ENCODE data around the gene WSCD1.

Gene WSCD1

DNA sequence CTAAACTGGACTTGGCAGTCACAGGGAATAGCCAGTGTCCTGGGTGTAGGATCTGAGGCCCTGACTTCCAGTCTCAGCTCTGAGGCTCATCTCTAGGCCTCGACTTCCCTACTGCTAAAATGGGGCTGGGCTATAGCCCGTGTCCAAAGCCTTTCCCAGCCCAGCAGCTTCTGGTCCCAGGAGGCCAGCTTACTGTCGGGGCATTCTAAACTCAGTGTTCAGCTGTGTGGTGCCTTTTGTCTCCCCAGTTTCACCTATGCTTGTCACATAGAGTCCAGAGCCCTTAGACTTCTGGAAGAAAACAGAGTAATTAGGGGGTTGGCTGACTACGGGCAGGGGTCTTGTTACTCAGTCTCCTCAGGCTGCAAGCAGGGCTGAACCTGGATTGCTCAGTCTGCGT is 94.8 kb downstream of the WSCD1 start:
- Mint-ChIP-seq H3K4me1 (no peaks in the 10 kb centered on the region), H3K27ac (no peak overlapping the region), H3K27me3 (peaks cover 19% of the 10 kb centered on the region), H3K36me3 (no peaks in the 10 kb centered on the region), H3K9me3 (peaks cover under 1% of the 10 kb centered on the region), H3K4me3 (no peak overlapping the region)
- ATAC-seq, result no peak

DNA sequence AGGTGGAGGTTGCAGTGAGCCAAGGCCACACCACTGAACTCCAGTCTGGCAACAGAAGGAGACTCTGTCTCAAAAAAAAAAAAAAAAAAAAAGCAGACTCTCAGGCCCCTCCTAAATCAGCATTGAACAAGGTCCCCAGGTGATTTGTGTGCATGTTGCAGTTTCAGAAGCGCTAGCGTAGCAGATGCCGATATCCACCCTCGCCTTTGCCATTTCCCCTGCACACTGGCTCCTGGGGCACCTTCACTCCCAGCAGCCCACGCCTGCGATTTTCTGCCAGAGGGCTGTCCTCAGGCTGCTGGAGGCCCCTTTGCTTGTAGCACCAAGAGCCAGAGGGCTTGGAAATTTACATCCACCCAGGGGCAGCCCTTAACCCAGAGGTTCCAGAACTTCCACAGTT is 95.6 kb downstream of the WSCD1 start:
- peaks cover 17% of the 10 kb centered on the region for H3K27me3 Mint-ChIP-seq
- H3K36me3 Mint-ChIP-seq, result no peaks in the 10 kb centered on the region
- H3K27ac Mint-ChIP-seq, result no peak overlapping the region
- peaks cover 3% of the 10 kb centered on the region for H3K9me3 Mint-ChIP-seq
- H3K4me1 Mint-ChIP-seq, result no peaks in the 10 kb centered on the region
- H3K4me3 Mint-ChIP-seq, result no peak overlapping the region
- ATAC-seq, result no peak

DNA sequence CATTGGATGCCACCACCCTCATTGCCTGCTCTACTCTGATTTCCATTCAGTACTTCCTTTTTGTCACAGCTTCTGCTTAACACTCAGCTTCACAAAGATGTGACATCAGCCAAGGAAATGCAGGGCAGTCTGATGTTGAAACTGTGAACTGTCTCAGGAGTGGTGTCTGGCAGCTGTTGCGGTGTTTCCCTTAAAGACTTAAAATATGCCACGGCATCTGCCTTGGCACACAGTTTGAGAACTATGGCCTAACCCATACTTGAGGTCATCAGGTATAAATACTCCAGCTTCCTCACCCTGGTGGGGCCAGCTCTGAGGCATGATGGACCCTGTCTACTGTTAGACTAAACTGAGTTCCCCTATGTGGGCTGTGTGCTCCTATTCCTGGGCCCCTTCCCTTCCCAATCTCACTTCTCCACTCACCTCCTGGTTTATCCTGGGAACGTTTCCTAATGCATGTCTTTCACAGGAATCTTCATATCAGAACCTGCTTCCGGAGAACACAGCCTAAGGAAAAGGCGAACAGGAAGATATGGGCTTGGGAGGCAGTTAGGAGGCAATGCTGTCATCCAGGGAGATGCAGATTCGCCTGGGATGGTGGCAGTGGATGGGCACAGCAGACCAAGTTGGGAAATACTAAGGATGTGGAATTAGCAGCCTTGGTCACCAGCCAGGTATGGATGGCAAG is 96.5 kb downstream of the WSCD1 start:
- no peak overlapping the region for H3K27ac Mint-ChIP-seq
- no peaks in the 10 kb centered on the region for H3K36me3 Mint-ChIP-seq
- no peaks in the 10 kb centered on the region for H3K4me1 Mint-ChIP-seq
- H3K9me3 Mint-ChIP-seq, result peaks cover 9% of the 10 kb centered on the region
- H3K4me3 Mint-ChIP-seq, result no peak overlapping the region
- ATAC-seq, result no peak
- H3K27me3 Mint-ChIP-seq, result peaks cover 25% of the 10 kb centered on the region

DNA sequence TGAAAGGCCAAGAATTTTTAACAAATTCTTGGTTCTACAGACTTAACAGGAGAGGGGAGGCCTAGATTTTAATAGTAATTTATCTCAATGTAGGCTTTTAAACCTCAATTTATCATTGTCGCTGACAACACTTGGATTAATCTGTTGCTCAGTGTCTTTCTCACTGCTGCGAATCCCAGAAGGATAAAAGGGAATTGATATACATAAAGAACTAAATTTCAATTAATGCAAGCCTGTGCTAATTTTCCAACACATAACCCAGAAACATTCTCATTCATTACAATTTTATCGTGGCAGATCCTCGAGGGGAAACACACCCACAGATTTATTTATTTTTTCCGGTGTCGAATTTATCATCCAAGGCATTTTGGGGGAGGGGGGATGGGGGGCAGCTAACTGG is 98.1 kb downstream of the WSCD1 start:
- Mint-ChIP-seq H3K27me3 (peaks cover 30% of the 10 kb centered on the region), H3K36me3 (no peaks in the 10 kb centered on the region), H3K4me3 (no peak overlapping the region), H3K9me3 (peaks cover 10% of the 10 kb centered on the region), H3K4me1 (no peaks in the 10 kb centered on the region), H3K27ac (no peak overlapping the region)
- no peak for ATAC-seq

DNA sequence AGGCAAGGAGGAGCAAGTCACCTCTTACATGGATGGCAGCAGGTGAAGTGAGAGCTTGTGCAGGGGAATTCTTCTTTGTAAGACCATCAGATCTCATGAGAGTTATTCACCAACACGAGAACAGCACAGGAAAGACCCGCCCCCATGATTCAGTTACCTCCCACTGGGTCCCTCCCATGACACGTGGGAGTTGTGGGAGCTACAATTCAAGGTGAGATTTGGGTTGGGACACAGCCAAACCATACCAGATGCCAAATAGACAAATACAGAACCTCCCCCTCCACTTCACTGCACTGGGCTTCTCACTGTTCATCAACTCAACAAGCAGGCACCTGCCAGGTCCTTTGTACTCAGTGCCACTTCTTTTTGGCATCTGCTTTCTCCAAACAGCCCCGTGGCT is 100.2 kb downstream of the WSCD1 start:
- Mint-ChIP-seq H3K4me1 (no peaks in the 10 kb centered on the region), H3K4me3 (no peak overlapping the region)

DNA sequence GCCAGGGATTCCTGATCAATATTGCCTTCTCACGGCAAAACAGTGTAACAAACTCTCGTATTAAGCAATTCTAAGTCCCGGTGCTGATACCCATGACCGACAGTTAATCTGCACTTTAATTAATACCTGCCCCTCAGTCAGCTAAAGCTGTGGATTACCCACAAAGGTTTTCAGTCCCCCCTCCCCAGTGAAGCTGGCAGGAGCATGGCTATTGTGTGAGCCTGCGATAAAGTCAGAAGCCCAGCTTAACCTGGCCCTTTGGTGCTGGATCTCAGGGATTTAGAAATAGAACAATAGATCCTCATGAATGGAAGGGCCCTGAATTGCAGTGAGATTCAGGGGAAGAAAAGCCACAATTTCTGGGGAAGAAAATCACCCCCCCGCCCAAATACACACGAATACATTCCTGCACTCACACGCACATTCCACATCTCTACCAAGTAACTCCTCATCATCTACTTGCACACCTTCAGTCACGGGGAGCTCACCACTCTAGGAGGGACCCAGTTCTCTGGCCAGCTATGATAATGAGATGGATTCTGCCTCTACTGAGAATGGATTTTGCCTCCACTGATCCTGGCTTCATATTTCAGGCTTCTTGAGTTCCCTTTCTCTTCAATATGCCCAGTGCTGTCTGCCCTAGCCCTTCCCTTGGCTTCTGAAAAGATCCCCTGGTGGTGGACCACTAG is 102.6 kb downstream of the WSCD1 start:
- Mint-ChIP-seq H3K4me1 (no peaks in the 10 kb centered on the region), H3K27ac (no peak overlapping the region), H3K27me3 (peaks cover 25% of the 10 kb centered on the region), H3K9me3 (peaks cover 10% of the 10 kb centered on the region), H3K36me3 (no peaks in the 10 kb centered on the region), H3K4me3 (no peak overlapping the region)
- ATAC-seq, result no peak

More for the DNA sequence above, 100.2 kb downstream of the WSCD1 start:
- no peak for ATAC-seq
- peaks cover 25% of the 10 kb centered on the region for H3K27me3 Mint-ChIP-seq
- no peaks in the 10 kb centered on the region for H3K36me3 Mint-ChIP-seq
- peaks cover 10% of the 10 kb centered on the region for H3K9me3 Mint-ChIP-seq
- H3K27ac Mint-ChIP-seq, result no peak overlapping the region

DNA sequence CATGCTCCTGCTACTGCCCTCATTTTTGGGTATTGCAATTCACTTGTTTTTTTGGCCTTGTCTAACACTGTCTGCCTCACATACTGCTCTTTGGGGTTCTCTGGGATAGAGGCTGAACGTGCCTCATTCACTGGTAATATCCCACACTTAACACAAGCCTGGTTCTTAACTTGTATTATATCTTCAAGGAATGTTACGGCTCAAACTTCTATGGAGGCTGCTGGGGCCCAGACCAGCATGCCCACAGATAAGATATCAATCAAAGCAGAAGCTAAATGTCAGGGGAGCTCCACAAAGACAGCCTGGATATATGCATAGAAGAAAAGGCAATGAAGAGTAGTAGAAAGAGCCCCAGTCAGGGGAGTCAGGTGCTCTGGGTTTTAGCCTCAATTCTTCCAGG is 103.5 kb downstream of the WSCD1 start:
- Mint-ChIP-seq H3K4me1 (no peaks in the 10 kb centered on the region), H3K4me3 (no peak overlapping the region), H3K36me3 (no peaks in the 10 kb centered on the region), H3K9me3 (peaks cover 10% of the 10 kb centered on the region), H3K27ac (no peak overlapping the region), H3K27me3 (peaks cover 27% of the 10 kb centered on the region)
- ATAC-seq, result no peak
